Calu3 (cell line): ENCODE results near the gene NETO2. TPM values are rescaled to one million over a fixed set of nuclear protein-coding genes. Genes with fewer than 3 reads are reported as not detected.

ENCODE experiments used
- BruUV-seq: library from RNA; stranded (reverse); fragments of 400-500 nt; replicated peaks from 2 replicates; lab custom pipeline; 2021; lab: Mats Ljungman, UMichigan
- CTCF ChIA-PET: fragments of 300-600 bp; sonication (Branson Sonifier 250); formaldehyde crosslinking; loops from one replicate; lab custom pipeline; 2022; ENCODE audit warnings: antibody characterized with exemption; lab: Charles Lee
- DNase-seq: peaks from one replicate; pipeline ENCODE4 v3.0.0; 2022
- H3K27ac Mint-ChIP-seq: one replicate; pipeline ENCODE4 v1.8.0; 2022; ENCODE audit warnings: mixed read lengths; ENCODE audit not compliant: unreplicated experiment
- H3K27me3 Mint-ChIP-seq: one replicate; pipeline ENCODE4 v1.8.0; 2022; ENCODE audit warnings: mixed read lengths; ENCODE audit not compliant: unreplicated experiment
- H3K36me3 Mint-ChIP-seq: one replicate; pipeline ENCODE4 v1.8.0; 2022; ENCODE audit warnings: mild to moderate bottlenecking, moderate library complexity, mixed read lengths; ENCODE audit not compliant: insufficient read depth, unreplicated experiment
- H3K4me1 Mint-ChIP-seq: one replicate; pipeline ENCODE4 v1.8.0; 2022; ENCODE audit warnings: mild to moderate bottlenecking, low read depth, mixed read lengths; ENCODE audit not compliant: unreplicated experiment
- H3K4me3 Mint-ChIP-seq: one replicate; pipeline ENCODE4 v1.8.0; 2022; ENCODE audit warnings: mild to moderate bottlenecking, low read depth, moderate library complexity, mixed read lengths; ENCODE audit not compliant: unreplicated experiment
- H3K9me3 Mint-ChIP-seq: one replicate; pipeline ENCODE4 v1.8.0; 2022; ENCODE audit warnings: low read depth, mixed read lengths; ENCODE audit not compliant: unreplicated experiment
- intact Hi-C: fragments of 100-400 bp; cut with micrococcal nuclease; formaldehyde crosslinking; loops from one replicate; pipeline ENCODE4 v1.10.0; 2022; ENCODE audit not compliant: unreplicated experiment
- total RNA-seq: library from RNA; stranded (reverse); gene quantifications from 2 replicates; pipeline ENCODE4 v1.2.3, GENCODE V29; 2022
- TF ChIP-seq, protein P1 (sequence below): fragments of 200-600 bp; IDR thresholded peaks from one replicate; pipeline ENCODE4 v1.8.0; 2022; ENCODE audit warnings: antibody characterized with exemption; ENCODE audit not compliant: unreplicated experiment

The NETO2 gene
- total RNA-seq, 1 experiment from 2014 or later, result 83.5 TPM

- Mint-ChIP-seq H3K36me3 (no peaks in the 10 kb centered on the region), H3K9me3 (no peaks in the 10 kb centered on the region), H3K27ac (no peak overlapping the region), H3K27me3 (peaks cover 43% of the 10 kb centered on the region), H3K4me1 (no peaks in the 10 kb centered on the region), H3K4me3 (no peak overlapping the region)
- BruUV-seq, result no TSS peak
- TF ChIP-seq, protein P1, sequence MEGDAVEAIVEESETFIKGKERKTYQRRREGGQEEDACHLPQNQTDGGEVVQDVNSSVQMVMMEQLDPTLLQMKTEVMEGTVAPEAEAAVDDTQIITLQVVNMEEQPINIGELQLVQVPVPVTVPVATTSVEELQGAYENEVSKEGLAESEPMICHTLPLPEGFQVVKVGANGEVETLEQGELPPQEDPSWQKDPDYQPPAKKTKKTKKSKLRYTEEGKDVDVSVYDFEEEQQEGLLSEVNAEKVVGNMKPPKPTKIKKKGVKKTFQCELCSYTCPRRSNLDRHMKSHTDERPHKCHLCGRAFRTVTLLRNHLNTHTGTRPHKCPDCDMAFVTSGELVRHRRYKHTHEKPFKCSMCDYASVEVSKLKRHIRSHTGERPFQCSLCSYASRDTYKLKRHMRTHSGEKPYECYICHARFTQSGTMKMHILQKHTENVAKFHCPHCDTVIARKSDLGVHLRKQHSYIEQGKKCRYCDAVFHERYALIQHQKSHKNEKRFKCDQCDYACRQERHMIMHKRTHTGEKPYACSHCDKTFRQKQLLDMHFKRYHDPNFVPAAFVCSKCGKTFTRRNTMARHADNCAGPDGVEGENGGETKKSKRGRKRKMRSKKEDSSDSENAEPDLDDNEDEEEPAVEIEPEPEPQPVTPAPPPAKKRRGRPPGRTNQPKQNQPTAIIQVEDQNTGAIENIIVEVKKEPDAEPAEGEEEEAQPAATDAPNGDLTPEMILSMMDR, result no peak
- CTCF ChIA-PET, result no interaction called here
- DNase-seq, result no peak
- intact Hi-C loops, result no loop called here
Observed at GRCh38 chr16:47045459-47045858, 98.3 kb downstream of the NETO2 start.

DNA sequence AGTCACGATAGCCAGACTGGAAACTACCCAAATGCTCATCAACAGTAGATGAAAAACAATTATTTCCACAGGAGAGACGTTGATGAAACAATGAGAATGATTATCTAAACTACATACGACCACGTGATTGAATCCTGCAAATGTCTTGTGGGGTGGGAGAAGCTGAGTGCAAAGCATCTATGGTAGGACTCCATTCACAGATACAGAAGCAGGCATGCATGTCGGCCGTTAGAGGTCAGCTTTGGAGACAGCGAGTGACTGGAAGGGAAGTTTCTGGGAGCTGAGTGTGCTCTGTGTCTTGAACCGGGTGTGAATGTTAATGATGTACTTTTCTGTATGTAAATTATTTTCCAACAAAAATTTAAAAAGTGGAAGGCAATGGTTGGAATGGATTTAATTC lies 98.7 kb downstream of the NETO2 start:
- Mint-ChIP-seq H3K27ac (no peak overlapping the region), H3K36me3 (no peaks in the 10 kb centered on the region), H3K9me3 (no peaks in the 10 kb centered on the region), H3K4me1 (no peaks in the 10 kb centered on the region), H3K4me3 (no peak overlapping the region), H3K27me3 (peaks cover 39% of the 10 kb centered on the region)
- intact Hi-C loops, result no loop called here
- no peak for DNase-seq
- TF ChIP-seq, protein P1, result no peak
- no TSS peak for BruUV-seq
- CTCF ChIA-PET, result no interaction called here

- TF ChIP-seq, protein P1, result no peak
- Mint-ChIP-seq H3K4me3 (no peak overlapping the region), H3K27me3 (peaks cover 30% of the 10 kb centered on the region), H3K36me3 (no peaks in the 10 kb centered on the region), H3K4me1 (no peaks in the 10 kb centered on the region), H3K9me3 (no peaks in the 10 kb centered on the region), H3K27ac (no peak overlapping the region)
- CTCF ChIA-PET, result interaction anchor here (1.0 kb wide), 1 partner anchor 10 kb away, joined by 3 read pairs; no protein-coding TSS in a partner anchor
- DNase-seq, result no peak
- BruUV-seq, result no TSS peak
- intact Hi-C loops, result no loop called here
Observed at GRCh38 chr16:47043970-47044684, 99.6 kb downstream of the NETO2 start.

GRCh38 chr16:47043200-47043599 lies 100.5 kb downstream of the NETO2 start:
- Mint-ChIP-seq H3K27ac (no peak overlapping the region), H3K4me1 (no peaks in the 10 kb centered on the region), H3K4me3 (no peak overlapping the region), H3K27me3 (peaks cover 21% of the 10 kb centered on the region), H3K9me3 (no peaks in the 10 kb centered on the region), H3K36me3 (no peaks in the 10 kb centered on the region)
- BruUV-seq, result no TSS peak
- CTCF ChIA-PET, result no interaction called here
- intact Hi-C loops, result no loop called here
- no peak for DNase-seq
- TF ChIP-seq, protein P1, result no peak
